ENCODE data around the gene RPN2. TPM values are rescaled to one million over a fixed set of nuclear protein-coding genes. Genes with fewer than 3 reads are reported as not detected.

Gene RPN2
- total and polyA plus RNA-seq, 2 of the 13 experiments (the other 11 are each of a cell fraction or from before 2014, with no cell fraction given) = 587 to 1,818 TPM

DNA sequence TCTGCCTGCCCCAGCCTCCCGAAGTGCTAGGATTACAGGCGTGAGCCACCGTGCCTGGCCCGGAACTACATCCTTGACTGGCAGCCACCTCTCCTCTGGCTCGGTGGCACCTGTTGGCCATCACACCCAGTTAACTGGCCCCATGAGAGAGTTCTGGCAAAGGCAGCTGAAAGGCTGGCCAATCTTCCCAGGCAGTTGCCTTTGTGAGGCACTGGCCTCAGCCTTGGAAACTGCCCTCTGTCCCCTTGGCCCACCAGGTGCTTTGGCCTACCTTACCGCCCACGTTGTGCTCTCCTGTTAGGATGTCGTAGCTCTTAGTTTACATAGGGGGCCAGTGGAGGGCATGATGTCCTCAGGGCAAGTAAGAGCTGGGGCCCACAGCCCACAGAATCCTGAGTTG, 100.7 kb downstream of the RPN2 start (continued):
- TF ChIP-seq, protein P1, sequence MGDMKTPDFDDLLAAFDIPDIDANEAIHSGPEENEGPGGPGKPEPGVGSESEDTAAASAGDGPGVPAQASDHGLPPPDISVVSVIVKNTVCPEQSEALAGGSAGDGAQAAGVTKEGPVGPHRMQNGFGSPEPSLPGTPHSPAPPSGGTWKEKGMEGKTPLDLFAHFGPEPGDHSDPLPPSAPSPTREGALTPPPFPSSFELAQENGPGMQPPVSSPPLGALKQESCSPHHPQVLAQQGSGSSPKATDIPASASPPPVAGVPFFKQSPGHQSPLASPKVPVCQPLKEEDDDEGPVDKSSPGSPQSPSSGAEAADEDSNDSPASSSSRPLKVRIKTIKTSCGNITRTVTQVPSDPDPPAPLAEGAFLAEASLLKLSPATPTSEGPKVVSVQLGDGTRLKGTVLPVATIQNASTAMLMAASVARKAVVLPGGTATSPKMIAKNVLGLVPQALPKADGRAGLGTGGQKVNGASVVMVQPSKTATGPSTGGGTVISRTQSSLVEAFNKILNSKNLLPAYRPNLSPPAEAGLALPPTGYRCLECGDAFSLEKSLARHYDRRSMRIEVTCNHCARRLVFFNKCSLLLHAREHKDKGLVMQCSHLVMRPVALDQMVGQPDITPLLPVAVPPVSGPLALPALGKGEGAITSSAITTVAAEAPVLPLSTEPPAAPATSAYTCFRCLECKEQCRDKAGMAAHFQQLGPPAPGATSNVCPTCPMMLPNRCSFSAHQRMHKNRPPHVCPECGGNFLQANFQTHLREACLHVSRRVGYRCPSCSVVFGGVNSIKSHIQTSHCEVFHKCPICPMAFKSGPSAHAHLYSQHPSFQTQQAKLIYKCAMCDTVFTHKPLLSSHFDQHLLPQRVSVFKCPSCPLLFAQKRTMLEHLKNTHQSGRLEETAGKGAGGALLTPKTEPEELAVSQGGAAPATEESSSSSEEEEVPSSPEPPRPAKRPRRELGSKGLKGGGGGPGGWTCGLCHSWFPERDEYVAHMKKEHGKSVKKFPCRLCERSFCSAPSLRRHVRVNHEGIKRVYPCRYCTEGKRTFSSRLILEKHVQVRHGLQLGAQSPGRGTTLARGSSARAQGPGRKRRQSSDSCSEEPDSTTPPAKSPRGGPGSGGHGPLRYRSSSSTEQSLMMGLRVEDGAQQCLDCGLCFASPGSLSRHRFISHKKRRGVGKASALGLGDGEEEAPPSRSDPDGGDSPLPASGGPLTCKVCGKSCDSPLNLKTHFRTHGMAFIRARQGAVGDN (CRISPR knock-in tag; IDR thresholded peaks at IDR 0.05) = peak; percentile 62
- TF ChIP-seq MAZ (IDR thresholded peaks at IDR 0.05; ENCODE audit: borderline replicate concordance, low read depth, low read length) (no peak), MAZ (CRISPR knock-in tag; IDR thresholded peaks at IDR 0.05; ENCODE audit: low read depth) (no peak), ZNF598 (CRISPR knock-in tag; IDR thresholded peaks at IDR 0.05; ENCODE audit: borderline replicate concordance) (0 out of 2 replicates have a peak, but pooled peaks have one; percentile 58), MBD4 (IDR thresholded peaks at IDR 0.05; ENCODE audit: borderline replicate concordance, low read length) (no peak), ZNF33B (CRISPR knock-in tag; IDR thresholded peaks at IDR 0.05) (0 out of 2 replicates have a peak, but pooled peaks have one; percentile 45), E2F5 (CRISPR knock-in tag; conservative IDR thresholded peaks at IDR 0.05) (no peak), RXRA (CRISPR knock-in tag; IDR thresholded peaks at IDR 0.05) (peak; percentile 37; the same call in 1 of the 2 replicates), ZNF572 (CRISPR knock-in tag; IDR thresholded peaks at IDR 0.05) (peak; percentile 21; the same call in 1 of the 2 replicates), CTCF (CRISPR knock-in tag; IDR thresholded peaks at IDR 0.05) (peak; percentile 11; the same call in 1 of the 2 replicates)
- TF ChIP-seq, protein P2, sequence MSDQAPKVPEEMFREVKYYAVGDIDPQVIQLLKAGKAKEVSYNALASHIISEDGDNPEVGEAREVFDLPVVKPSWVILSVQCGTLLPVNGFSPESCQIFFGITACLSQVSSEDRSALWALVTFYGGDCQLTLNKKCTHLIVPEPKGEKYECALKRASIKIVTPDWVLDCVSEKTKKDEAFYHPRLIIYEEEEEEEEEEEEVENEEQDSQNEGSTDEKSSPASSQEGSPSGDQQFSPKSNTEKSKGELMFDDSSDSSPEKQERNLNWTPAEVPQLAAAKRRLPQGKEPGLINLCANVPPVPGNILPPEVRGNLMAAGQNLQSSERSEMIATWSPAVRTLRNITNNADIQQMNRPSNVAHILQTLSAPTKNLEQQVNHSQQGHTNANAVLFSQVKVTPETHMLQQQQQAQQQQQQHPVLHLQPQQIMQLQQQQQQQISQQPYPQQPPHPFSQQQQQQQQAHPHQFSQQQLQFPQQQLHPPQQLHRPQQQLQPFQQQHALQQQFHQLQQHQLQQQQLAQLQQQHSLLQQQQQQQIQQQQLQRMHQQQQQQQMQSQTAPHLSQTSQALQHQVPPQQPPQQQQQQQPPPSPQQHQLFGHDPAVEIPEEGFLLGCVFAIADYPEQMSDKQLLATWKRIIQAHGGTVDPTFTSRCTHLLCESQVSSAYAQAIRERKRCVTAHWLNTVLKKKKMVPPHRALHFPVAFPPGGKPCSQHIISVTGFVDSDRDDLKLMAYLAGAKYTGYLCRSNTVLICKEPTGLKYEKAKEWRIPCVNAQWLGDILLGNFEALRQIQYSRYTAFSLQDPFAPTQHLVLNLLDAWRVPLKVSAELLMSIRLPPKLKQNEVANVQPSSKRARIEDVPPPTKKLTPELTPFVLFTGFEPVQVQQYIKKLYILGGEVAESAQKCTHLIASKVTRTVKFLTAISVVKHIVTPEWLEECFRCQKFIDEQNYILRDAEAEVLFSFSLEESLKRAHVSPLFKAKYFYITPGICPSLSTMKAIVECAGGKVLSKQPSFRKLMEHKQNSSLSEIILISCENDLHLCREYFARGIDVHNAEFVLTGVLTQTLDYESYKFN (CRISPR knock-in tag; conservative IDR thresholded peaks at IDR 0.05) = 0 out of 2 replicates have a peak, but pooled peaks have one; percentile 16

Data from HepG2 (cell line).